Left forelimb (tissue), 1 donor: ENCODE data around the gene MIDN.

Experiments
- DNase-seq: peaks from one replicate; pipeline ENCODE4 v3.0.0-alpha.2; 2018; ENCODE audit warnings: low spot score

MIDN gene

GRCh38 chr19:1220976-1221903 is 27.1 kb upstream of the MIDN start:
- DNase-seq, result no peak

- DNase-seq, result no peak
Measured at GRCh38 chr19:1221904-1222255, 26.5 kb upstream of the MIDN start.

- no peak for DNase-seq
Measured at GRCh38 chr19:1222394-1222793, 26.0 kb upstream of the MIDN start.

GRCh38 chr19:1223018-1223855 is 25.1 kb upstream of the MIDN start:
- DNase-seq, result no peak

GRCh38 chr19:1224047-1224825 is 24.1 kb upstream of the MIDN start:
- no peak for DNase-seq

GRCh38 chr19:1224847-1225246 is 23.5 kb upstream of the MIDN start:
- DNase-seq, result no peak

GRCh38 chr19:1225440-1226226 is 22.8 kb upstream of the MIDN start:
- no peak for DNase-seq

- no peak for DNase-seq
Measured at GRCh38 chr19:1226227-1226518, 22.2 kb upstream of the MIDN start.

GRCh38 chr19:1226522-1227303 is 21.7 kb upstream of the MIDN start:
- no peak for DNase-seq

- no peak for DNase-seq
Measured at GRCh38 chr19:1227304-1228054, 20.9 kb upstream of the MIDN start.

GRCh38 chr19:1228161-1228957 is 20.0 kb upstream of the MIDN start:
- DNase-seq, result no peak

- DNase-seq, result no peak
Measured at GRCh38 chr19:1229056-1229923, 19.1 kb upstream of the MIDN start.

- no peak for DNase-seq
Measured at GRCh38 chr19:1229924-1230782, 18.2 kb upstream of the MIDN start.

GRCh38 chr19:1230783-1231489 is 17.4 kb upstream of the MIDN start:
- no peak for DNase-seq

- no peak for DNase-seq
Measured at GRCh38 chr19:1231729-1232637, 16.4 kb upstream of the MIDN start.

GRCh38 chr19:1232652-1233072 is 15.7 kb upstream of the MIDN start:
- DNase-seq, result no peak
